ENCODE results near the gene RILPL2. TPM values are rescaled to one million over a fixed set of nuclear protein-coding genes. Genes with fewer than 3 reads are reported as not detected.

RILPL2 gene
- total and polyA plus RNA-seq, 2 experiments from 2014 or later: 1.4 to 2.0 TPM

- Histone ChIP-seq H3K4me3 (no peak overlapping the region), H3K79me2 (replicated peaks; ENCODE audit: insufficient read depth) (0 out of 2 replicates have a peak, but pooled peaks cover under 1% of the 10 kb centered on the region), H3K4me1 (ENCODE audit: insufficient read depth) (no peaks in the 10 kb centered on the region), H3F3A (replicated peaks; ENCODE audit: low read depth) (no peaks in the 10 kb centered on the region), H3K27me3 (ENCODE audit: insufficient read depth) (peaks cover 7% of the 10 kb centered on the region; the same call in 1 of the 2 replicates), H3K9me2 (ENCODE audit: insufficient read depth) (no peaks in the 10 kb centered on the region), H3K4me2 (no peak overlapping the region), H3K27ac (ENCODE audit: low read depth) (no peak overlapping the region), H4K20me1 (replicated peaks; ENCODE audit: insufficient read depth) (peaks cover 48% of the 10 kb centered on the region), H2AFZ (no peak overlapping the region), H3K36me3 (ENCODE audit: insufficient read depth) (peaks cover 12% of the 10 kb centered on the region; the same call in 1 of the 2 replicates)
- ATAC-seq (no peak), DNase-seq (ENCODE audit: low spot score) (no peak)
- Mint-ChIP-seq H3K9me3 (no peaks in the 10 kb centered on the region), H3K4me3 (no peak overlapping the region), H3K27me3 (ENCODE audit: insufficient read depth, low read depth, poor library complexity) (peaks cover 22% of the 10 kb centered on the region), H3K4me1 (no peaks in the 10 kb centered on the region), H3K27ac (no peak overlapping the region), H3K36me3 (ENCODE audit: low read depth) (peaks cover 67% of the 10 kb centered on the region)
- TF ChIP-seq ZNF114 (CRISPR knock-in tag; IDR thresholded peaks at IDR 0.05): no peak
- no peak for TF ChIP-seq ZNF462 (CRISPR knock-in tag; IDR thresholded peaks at IDR 0.05)
- TF ChIP-seq STAT1 (IDR thresholded peaks at IDR 0.05; ENCODE audit: unreplicated experiment): no peak
- TF ChIP-seq CREB1 (CRISPR knock-in tag; IDR thresholded peaks at IDR 0.05; ENCODE audit: low read depth): no peak
- TF ChIP-seq REST (IDR thresholded peaks at IDR 0.05; ENCODE audit: unreplicated experiment): no peak
- TF ChIP-seq EZH2phosphoT487 (IDR thresholded peaks at IDR 0.05; ENCODE audit: unreplicated experiment): no peak
- no peak for TF ChIP-seq ZNF331 (CRISPR knock-in tag; IDR thresholded peaks at IDR 0.05; ENCODE audit: low read depth)
- TF ChIP-seq NANOG (IDR thresholded peaks at IDR 0.05; ENCODE audit: borderline replicate concordance): no peak
- no peak for TF ChIP-seq POLR2AphosphoS5 (IDR thresholded peaks at IDR 0.05; ENCODE audit: low read depth)
- no peak for TF ChIP-seq JUNB (IDR thresholded peaks at IDR 0.05; ENCODE audit: unreplicated experiment)
- no peak for TF ChIP-seq EZH2 (IDR thresholded peaks at IDR 0.05; ENCODE audit: low read depth, unreplicated experiment)
These were observed 39.9 kb downstream of the RILPL2 start for GRCh38 chr12:123396543-123396942.

Measured in GM23338 (cell line).